Suprapubic skin (tissue), 4 donors: ENCODE measurements around the gene JPH3.

Experiments
- CTCF ChIP-seq, 2 donors: fragments of 200-600 bp in 1 of 2; fragments of 450-650 bp in 1 of 2; sonication (generic) in 1 of 2; IDR thresholded peaks; one replicate each; pipeline ENCODE4 v1.5.1; 2016 to 2019; ENCODE audit warnings: antibody characterized with exemption in 2 of 2, mild to moderate bottlenecking in 1 of 2, moderate library complexity in 1 of 2
- EP300 ChIP-seq: sonication (generic); formaldehyde crosslinking; IDR thresholded peaks from one replicate; pipeline ENCODE4 v1.6.1; 2017; ENCODE audit warnings: antibody characterized with exemption
- POLR2A ChIP-seq, 2 donors: fragments of 450-650 bp; IDR thresholded peaks; one replicate each; pipeline ENCODE4 v1.6.1; 2017; ENCODE audit warnings: antibody characterized with exemption in 2 of 2, mild to moderate bottlenecking in 2 of 2, moderate library complexity in 2 of 2
- POLR2AphosphoS5 ChIP-seq, 3 donors: sonication (generic); formaldehyde crosslinking; IDR thresholded peaks; one replicate each; pipeline ENCODE4 v1.6.1; 2017; ENCODE audit warnings: antibody characterized with exemption in 3 of 3

GRCh38 chr16:87654826-87655225 lies 52.5 kb downstream of the JPH3 start:
- no peak for TF ChIP-seq POLR2AphosphoS5 (IDR thresholded peaks at IDR 0.05)
- TF ChIP-seq CTCF (IDR thresholded peaks at IDR 0.05), result no peak
- TF ChIP-seq EP300, result no peak
- no peak for TF ChIP-seq POLR2A (IDR thresholded peaks at IDR 0.05)
